ENCODE data around the gene YTHDC2.

YTHDC2 gene

GRCh38 chr5:113513384-113514288 is at the start of gene YTHDC2:
Gene YTHDC2 (plus strand): TSS chr5:113513694. CDS start chr5:113513896, 202 bp downstream.
- DNase-seq (ENCODE audit: low read depth): peak; percentile 62
- peak; percentile 62 for TF ChIP-seq CTCF (IDR thresholded peaks at IDR 0.05; ENCODE audit: control insufficient read depth, extremely low read depth, insufficient read depth)
- H3K4me3 ChIP-seq (ENCODE audit: low read depth, low read length): peak within 1 kb of the TSS; percentile 81

GRCh38 chr5:113474100-113474728 is 39.3 kb upstream of the YTHDC2 start:
- no peak for DNase-seq (ENCODE audit: low read depth)
- H3K4me3 ChIP-seq (ENCODE audit: low read depth, low read length): no peak overlapping the region
- no peak for TF ChIP-seq CTCF (IDR thresholded peaks at IDR 0.05; ENCODE audit: control insufficient read depth, extremely low read depth, insufficient read depth)

GRCh38 chr5:113478691-113479090 is 34.8 kb upstream of the YTHDC2 start:
- no peak overlapping the region for H3K4me3 ChIP-seq (ENCODE audit: low read depth, low read length)
- no peak for TF ChIP-seq CTCF (IDR thresholded peaks at IDR 0.05; ENCODE audit: control insufficient read depth, extremely low read depth, insufficient read depth)
- no peak for DNase-seq (ENCODE audit: low read depth)

- TF ChIP-seq CTCF (IDR thresholded peaks at IDR 0.05; ENCODE audit: control insufficient read depth, extremely low read depth, insufficient read depth): no peak
- no peak for DNase-seq (ENCODE audit: low read depth)
- H3K4me3 ChIP-seq (ENCODE audit: low read depth, low read length): no peak overlapping the region
These were observed 33.3 kb upstream of the YTHDC2 start for GRCh38 chr5:113480243-113480642.

GRCh38 chr5:113487416-113487780 is 26.1 kb upstream of the YTHDC2 start:
- DNase-seq (ENCODE audit: low read depth): no peak
- H3K4me3 ChIP-seq (ENCODE audit: low read depth, low read length): peak overlapping the region; percentile 55
- TF ChIP-seq CTCF (IDR thresholded peaks at IDR 0.05; ENCODE audit: control insufficient read depth, extremely low read depth, insufficient read depth): no peak

- DNase-seq (ENCODE audit: low read depth): peak; percentile 46
- TF ChIP-seq CTCF (IDR thresholded peaks at IDR 0.05; ENCODE audit: control insufficient read depth, extremely low read depth, insufficient read depth): no peak
- H3K4me3 ChIP-seq (ENCODE audit: low read depth, low read length): peak within 1 kb of the TSS; percentile 55
These were observed 25.5 kb upstream of the YTHDC2 start, which contains the start of gene MCC for GRCh38 chr5:113487781-113488644. Gene MCC (minus strand): TSS chr5:113488453.

Data from LNCaP clone FGC (cell line).